ENCODE measurements around the gene HOXD10.

HOXD10 gene

GRCh38 chr2:176127774-176128072 is 11.1 kb downstream of the HOXD10 start:
- no peak for ATAC-seq (ENCODE audit: low read depth)
- DNase-seq (ENCODE audit: low spot score): no peak
- H3K27me3 ChIP-seq (ENCODE audit: insufficient read depth, poor library complexity, severe bottlenecking): no peaks in the 10 kb centered on the region

GRCh38 chr2:176128172-176128981 is 11.8 kb downstream of the HOXD10 start:
- no peak for ATAC-seq (ENCODE audit: low read depth)
- H3K27me3 ChIP-seq (ENCODE audit: insufficient read depth, poor library complexity, severe bottlenecking): no peaks in the 10 kb centered on the region

More at GRCh38 chr2:176127774-176128072, 11.1 kb downstream of the HOXD10 start:
- Histone ChIP-seq H3K9me3 (ENCODE audit: severe bottlenecking) (no peaks in the 10 kb centered on the region), H3K27ac (ENCODE audit: poor library complexity, severe bottlenecking) (no peak overlapping the region), H3K4me1 (ENCODE audit: insufficient read depth, poor library complexity, severe bottlenecking) (peaks cover 5% of the 10 kb centered on the region), H3K36me3 (ENCODE audit: low read depth) (peaks cover 8% of the 10 kb centered on the region), H3K4me3 (ENCODE audit: severe bottlenecking) (no peak overlapping the region)
- no peak for TF ChIP-seq CTCF (IDR thresholded peaks at IDR 0.05; ENCODE audit: poor library complexity, severe bottlenecking)

GRCh38 chr2:176128982-176129796 is 12.6 kb downstream of the HOXD10 start, which contains the start of gene HOXD8:
HOXD8 (plus strand) TSS chr2:176129705; CDS start chr2:176130367, 662 bp downstream.
- Histone ChIP-seq H3K36me3 (ENCODE audit: low read depth) (no peaks in the 10 kb centered on the region), H3K4me3 (ENCODE audit: severe bottlenecking) (peak within 1 kb of the TSS; percentile 96), H3K27ac (ENCODE audit: poor library complexity, severe bottlenecking) (peak within 1 kb of the TSS; percentile 65), H3K9me3 (ENCODE audit: severe bottlenecking) (no peaks in the 10 kb centered on the region), H3K4me1 (ENCODE audit: insufficient read depth, poor library complexity, severe bottlenecking) (peaks cover 5% of the 10 kb centered on the region), H3K27me3 (ENCODE audit: insufficient read depth, poor library complexity, severe bottlenecking) (no peaks in the 10 kb centered on the region)
- no peak for DNase-seq (ENCODE audit: low spot score)
- TF ChIP-seq CTCF (IDR thresholded peaks at IDR 0.05; ENCODE audit: poor library complexity, severe bottlenecking): no peak
- ATAC-seq (ENCODE audit: low read depth): peak; percentile 45

More at GRCh38 chr2:176128172-176128981, 11.8 kb downstream of the HOXD10 start:
- no peak for TF ChIP-seq CTCF (IDR thresholded peaks at IDR 0.05; ENCODE audit: poor library complexity, severe bottlenecking)
- Histone ChIP-seq H3K27ac (ENCODE audit: poor library complexity, severe bottlenecking) (no peak overlapping the region), H3K4me1 (ENCODE audit: insufficient read depth, poor library complexity, severe bottlenecking) (peaks cover 5% of the 10 kb centered on the region), H3K9me3 (ENCODE audit: severe bottlenecking) (no peaks in the 10 kb centered on the region), H3K36me3 (ENCODE audit: low read depth) (peaks cover 6% of the 10 kb centered on the region), H3K4me3 (ENCODE audit: severe bottlenecking) (no peak overlapping the region)
- no peak for DNase-seq (ENCODE audit: low spot score)

GRCh38 chr2:176129813-176130146 is 13.2 kb downstream of the HOXD10 start:
- Histone ChIP-seq H3K4me1 (ENCODE audit: insufficient read depth, poor library complexity, severe bottlenecking) (peaks cover 5% of the 10 kb centered on the region), H3K27ac (ENCODE audit: poor library complexity, severe bottlenecking) (peak overlapping the region; percentile 65), H3K4me3 (ENCODE audit: severe bottlenecking) (peak overlapping the region; percentile 96), H3K9me3 (ENCODE audit: severe bottlenecking) (no peaks in the 10 kb centered on the region), H3K36me3 (ENCODE audit: low read depth) (no peaks in the 10 kb centered on the region), H3K27me3 (ENCODE audit: insufficient read depth, poor library complexity, severe bottlenecking) (no peaks in the 10 kb centered on the region)
- TF ChIP-seq CTCF (IDR thresholded peaks at IDR 0.05; ENCODE audit: poor library complexity, severe bottlenecking): no peak
- DNase-seq (ENCODE audit: low spot score) (no peak), ATAC-seq (ENCODE audit: low read depth) (peak; percentile 9; the same call in 2 of the 3 replicates)

Data from RWPE2 (cell line).